Fibroblast of skin of right biceps (primary cell): Measurements from ENCODE around the gene GLI3.

ENCODE experiments used
- DNase-seq: peaks from one replicate; pipeline ENCODE4 v3.0.0-alpha.2; 2013

GLI3 gene

GRCh38 chr7:42022791-42023190, 214.2 kb downstream of the GLI3 start:
- no peak for DNase-seq

GRCh38 chr7:42022056-42022455, 215.0 kb downstream of the GLI3 start:
- no peak for DNase-seq

GRCh38 chr7:42021631-42022030, 215.4 kb downstream of the GLI3 start:
- DNase-seq: no peak

GRCh38 chr7:42020061-42020460, 216.9 kb downstream of the GLI3 start:
- peak; percentile 45 for DNase-seq

- no peak for DNase-seq
These were observed 219.5 kb downstream of the GLI3 start for GRCh38 chr7:42017349-42017986.

- DNase-seq: no peak
These were observed 220.5 kb downstream of the GLI3 start for GRCh38 chr7:42016517-42016916.

- DNase-seq: peak; percentile 45
These were observed 222.1 kb downstream of the GLI3 start for GRCh38 chr7:42014625-42015618.

- peak; percentile 14 for DNase-seq
These were observed 224.1 kb downstream of the GLI3 start for GRCh38 chr7:42012786-42013360.

GRCh38 chr7:42012313-42012712, 224.7 kb downstream of the GLI3 start:
- DNase-seq: no peak

- no peak for DNase-seq
These were observed 225.2 kb downstream of the GLI3 start for GRCh38 chr7:42011846-42012245.

- peak; percentile 20 for DNase-seq
These were observed 226.3 kb downstream of the GLI3 start for GRCh38 chr7:42010751-42011150.

- no peak for DNase-seq
These were observed 230.1 kb downstream of the GLI3 start for GRCh38 chr7:42006801-42007513.

GRCh38 chr7:42002654-42003053, 234.4 kb downstream of the GLI3 start:
- peak; percentile 27 for DNase-seq

GRCh38 chr7:41999736-42000283, 237.2 kb downstream of the GLI3 start:
- peak; percentile 46 for DNase-seq

GRCh38 chr7:41998041-41998440, 239.0 kb downstream of the GLI3 start:
- DNase-seq: no peak

GRCh38 chr7:41997151-41997550, 239.9 kb downstream of the GLI3 start:
- DNase-seq: no peak

GRCh38 chr7:41996381-41997035, 240.5 kb downstream of the GLI3 start:
- DNase-seq: peak; percentile 85

GRCh38 chr7:41995632-41996271, 241.3 kb downstream of the GLI3 start:
- DNase-seq: no peak

- peak; percentile 92 for DNase-seq
These were observed 242.3 kb downstream of the GLI3 start for GRCh38 chr7:41994746-41995110.

- DNase-seq: no peak
These were observed 242.8 kb downstream of the GLI3 start for GRCh38 chr7:41994036-41994745.
